GM21423 (cell line): Measurements from ENCODE around the gene RTCA.
A peak's percentile ranks its signal among the peaks of the same experiment; 100 is the strongest.
"Not testable (repeated sequence)": the region's sequence is repeated elsewhere in the genome, so short reads cannot be mapped to it uniquely, and the experiment has no call there.

Experiments
- ATAC-seq: cut with Tn5 transposase; IDR thresholded peaks from one replicate; pipeline ENCODE4 v1.9.1; 2021; ENCODE audit warnings: mild to moderate bottlenecking, moderate library complexity; ENCODE audit not compliant: unreplicated experiment

Gene RTCA

GRCh38 chr1:100258427-100258826 is 7.6 kb upstream of the RTCA start:
- not testable (repeated sequence) for ATAC-seq

DNA sequence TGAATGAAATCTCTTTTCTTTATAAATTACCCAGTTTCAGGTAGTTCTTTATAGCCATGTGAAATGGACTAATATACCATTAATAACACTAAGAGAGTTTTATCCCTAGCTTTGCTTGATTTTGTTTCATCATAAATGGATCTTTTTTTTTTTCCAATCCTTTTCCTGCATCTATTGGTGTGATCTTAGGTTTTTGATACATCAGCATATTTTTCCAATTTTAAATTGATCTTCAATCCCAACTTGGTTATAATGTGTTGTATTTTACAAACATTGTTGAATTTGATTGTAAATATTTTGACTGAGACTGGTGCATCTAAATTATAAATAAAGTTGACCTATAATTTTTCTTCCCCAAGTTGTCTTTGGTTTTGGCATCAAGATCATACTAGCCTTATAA is 4.3 kb upstream of the RTCA start:
- ATAC-seq, result no peak

DNA sequence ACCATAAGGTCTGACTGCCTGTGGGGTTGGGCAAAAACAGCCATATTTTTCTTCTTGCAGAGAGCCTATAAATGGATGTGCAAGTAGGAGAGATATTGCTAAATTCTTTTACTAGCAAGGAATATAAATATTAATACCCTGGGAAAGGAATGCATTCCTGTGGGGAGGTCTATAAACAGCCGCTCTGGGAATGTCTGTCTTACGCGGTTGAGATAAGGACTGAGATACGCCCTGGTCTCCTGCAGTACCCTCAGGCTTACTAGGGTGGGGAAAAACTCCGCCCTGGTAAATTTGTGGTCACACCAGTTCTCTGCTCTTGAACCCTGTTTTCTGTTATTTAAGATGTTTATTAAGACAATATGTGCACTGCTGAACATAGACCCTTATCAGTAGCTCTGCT is 1.9 kb upstream of the RTCA start:
- not testable (repeated sequence) for ATAC-seq

- ATAC-seq, result peak; percentile 25
These were observed 470 bp upstream of the RTCA start for GRCh38 chr1:100265562-100265930.

DNA sequence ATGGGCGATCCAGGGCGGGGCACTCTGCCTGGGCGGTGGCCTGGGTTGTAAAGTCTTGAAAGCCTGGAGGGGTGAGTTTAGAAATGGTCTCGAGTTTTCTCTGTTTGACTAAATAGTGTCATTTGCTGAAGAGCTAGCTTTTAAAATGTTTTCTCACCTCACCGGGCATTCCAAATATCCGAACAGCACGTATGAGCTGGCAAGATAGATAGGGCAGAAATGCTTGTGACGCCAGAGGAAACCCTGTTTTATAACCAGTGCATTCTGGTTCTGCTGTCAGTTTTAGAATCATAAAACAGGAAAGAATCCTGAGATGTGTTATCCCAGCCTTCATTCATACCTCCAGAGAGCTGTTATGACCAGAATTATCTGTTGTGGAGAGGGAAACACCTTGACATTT is 725 bp downstream of the RTCA start:
- ATAC-seq, result peak; percentile 17

- ATAC-seq, result no peak
These were observed 1.3 kb downstream of the RTCA start for GRCh38 chr1:100267284-100267683.

DNA sequence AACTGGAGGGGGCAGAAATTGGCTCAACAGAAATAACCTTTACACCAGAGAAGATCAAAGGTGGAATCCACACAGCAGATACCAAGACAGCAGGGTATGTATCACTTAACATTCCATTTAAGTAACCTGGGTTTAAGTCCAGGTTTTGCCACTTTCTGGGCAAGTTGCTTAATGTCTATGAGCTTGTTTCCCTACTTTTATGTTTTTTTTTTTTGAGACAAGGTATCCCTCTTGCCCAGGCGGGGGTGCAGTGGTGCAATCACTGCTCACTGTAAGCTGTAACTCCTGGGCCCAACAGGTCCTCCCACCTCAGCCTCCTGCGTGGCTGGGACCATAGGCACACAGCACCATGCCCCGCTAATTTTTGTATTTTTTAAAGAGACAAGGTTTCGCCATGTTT is 2.2 kb downstream of the RTCA start:
- ATAC-seq, result no peak

GRCh38 chr1:100277866-100278265 is 11.8 kb downstream of the RTCA start:
- no peak for ATAC-seq

DNA sequence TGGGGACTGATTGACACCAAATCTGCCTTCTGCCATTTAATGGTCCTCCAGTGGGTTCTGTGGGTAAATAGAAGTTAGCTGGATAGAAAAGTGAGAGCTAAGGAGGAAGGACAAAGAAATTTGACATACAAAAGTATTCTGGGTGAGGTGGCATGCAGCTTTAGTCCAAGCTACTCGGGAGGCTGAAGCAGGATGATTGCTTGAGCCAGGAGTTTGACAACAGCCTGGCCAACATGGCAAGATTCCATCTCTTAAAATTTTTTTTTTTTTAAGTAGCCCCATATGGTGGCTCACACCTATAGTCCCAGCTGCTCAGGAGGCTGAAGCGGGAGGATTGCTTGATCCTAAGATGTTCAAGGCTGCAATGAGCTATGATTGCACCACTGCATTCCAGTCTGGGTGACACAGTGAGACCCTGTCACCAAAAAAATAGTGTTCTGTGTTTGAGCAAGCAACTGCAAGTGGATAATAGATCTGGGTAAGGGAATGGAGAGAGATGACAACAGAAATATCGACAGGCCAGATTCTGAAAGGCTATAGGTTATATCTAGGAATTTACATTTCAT is 13.4 kb downstream of the RTCA start:
- ATAC-seq, result no peak

- no peak for ATAC-seq
These were observed 14.1 kb downstream of the RTCA start for GRCh38 chr1:100279954-100280682.

DNA sequence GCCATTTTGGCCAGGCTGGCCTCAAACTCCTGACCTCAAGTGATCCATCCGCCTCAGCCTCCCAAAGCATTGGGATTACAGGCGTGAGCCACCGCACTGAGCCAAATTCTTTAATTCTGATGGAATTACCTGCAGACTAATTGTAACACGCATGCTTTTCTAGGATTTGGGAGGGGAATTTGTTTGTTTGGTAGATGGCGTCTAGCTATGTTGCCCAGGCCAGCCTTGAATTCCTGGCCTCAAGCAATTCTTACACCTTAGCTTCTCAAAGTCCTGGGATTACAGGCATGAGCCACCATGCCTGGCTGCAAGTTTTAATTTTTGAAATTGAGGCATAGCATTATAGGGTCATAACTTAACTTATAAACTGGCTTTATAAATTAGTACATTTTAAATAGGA is 18.6 kb downstream of the RTCA start:
- no peak for ATAC-seq

DNA sequence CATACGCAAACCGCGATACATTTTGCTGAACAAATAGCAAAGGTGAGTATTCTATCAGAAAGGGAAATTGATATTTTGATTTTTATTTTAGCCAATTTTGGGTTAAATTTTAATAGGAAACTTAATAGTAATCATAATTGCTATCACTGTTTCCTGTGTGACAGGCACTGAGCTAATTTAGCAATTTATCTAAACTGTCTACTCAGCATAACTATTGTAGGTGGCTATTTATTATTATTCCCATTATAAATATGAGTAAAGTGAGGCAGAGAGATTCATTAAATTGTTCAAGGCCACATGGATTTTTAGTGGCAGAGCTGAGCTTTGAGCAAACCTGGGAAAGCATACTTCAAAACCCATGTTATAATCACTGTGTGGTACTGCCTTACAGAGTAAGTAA is 21.1 kb downstream of the RTCA start:
- no peak for ATAC-seq

DNA sequence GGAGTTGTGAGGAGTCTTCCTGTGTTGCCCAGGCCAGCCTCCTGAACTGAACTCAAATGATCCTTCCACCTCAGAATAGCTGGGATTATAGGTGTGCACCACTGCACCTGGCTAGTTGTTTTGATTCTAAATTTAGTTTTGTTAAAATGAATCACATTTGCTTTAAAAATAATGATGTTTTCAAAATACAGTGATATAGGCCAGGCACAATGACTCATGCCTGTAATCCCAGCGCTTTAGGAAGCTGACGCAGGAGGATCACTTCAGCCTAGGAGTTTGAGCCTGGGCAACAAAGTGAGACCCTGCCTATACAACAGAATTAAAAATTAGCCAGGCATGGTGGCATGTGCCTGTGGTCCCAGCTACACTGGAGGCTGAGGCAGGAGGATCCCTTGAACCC is 24.3 kb downstream of the RTCA start:
- ATAC-seq, result no peak

GRCh38 chr1:100292711-100293110 is 26.7 kb downstream of the RTCA start:
- no peak for ATAC-seq

- no peak for ATAC-seq
These were observed 30.1 kb downstream of the RTCA start for GRCh38 chr1:100296140-100296539.

DNA sequence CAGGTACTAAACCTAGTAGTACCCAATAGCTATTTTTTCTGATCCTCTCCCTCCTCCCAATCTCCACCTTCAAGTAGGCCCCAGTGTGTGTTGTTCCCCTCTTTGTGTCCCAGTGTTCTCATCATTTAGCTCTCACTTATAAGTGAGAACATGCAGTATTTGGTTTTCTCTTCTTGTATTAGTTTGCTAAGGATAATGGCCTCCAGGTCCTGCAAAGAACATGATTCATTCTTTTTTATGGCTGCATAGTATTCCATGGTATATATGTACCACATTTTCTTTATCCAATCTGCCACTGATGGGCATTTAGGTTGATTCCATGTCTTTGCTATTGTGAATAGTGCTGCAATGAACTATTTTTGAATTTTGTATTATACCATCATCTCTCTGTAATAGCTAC is 31.0 kb downstream of the RTCA start:
- ATAC-seq, result not testable (repeated sequence)

DNA sequence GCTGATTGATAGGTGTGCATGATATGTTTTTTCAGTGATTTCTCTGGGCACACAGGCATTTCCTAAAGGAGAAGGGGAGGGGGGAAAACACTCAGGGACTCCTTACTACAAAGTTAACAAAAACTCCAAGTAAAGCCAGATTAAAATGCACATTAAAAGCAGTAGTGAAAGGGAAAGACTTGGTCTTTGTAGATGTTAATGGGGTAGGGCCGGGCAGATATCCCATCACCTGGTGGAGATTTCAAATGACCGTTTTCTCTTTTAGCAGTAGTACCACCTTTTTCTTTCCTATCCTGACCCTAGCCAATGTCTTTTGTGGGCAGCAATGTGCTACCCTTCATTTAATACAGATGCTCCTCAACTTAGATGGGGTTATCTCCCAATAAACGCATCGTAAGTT is 32.5 kb downstream of the RTCA start:
- ATAC-seq, result no peak

- no peak for ATAC-seq
These were observed 33.7 kb downstream of the RTCA start for GRCh38 chr1:100299521-100300222.

DNA sequence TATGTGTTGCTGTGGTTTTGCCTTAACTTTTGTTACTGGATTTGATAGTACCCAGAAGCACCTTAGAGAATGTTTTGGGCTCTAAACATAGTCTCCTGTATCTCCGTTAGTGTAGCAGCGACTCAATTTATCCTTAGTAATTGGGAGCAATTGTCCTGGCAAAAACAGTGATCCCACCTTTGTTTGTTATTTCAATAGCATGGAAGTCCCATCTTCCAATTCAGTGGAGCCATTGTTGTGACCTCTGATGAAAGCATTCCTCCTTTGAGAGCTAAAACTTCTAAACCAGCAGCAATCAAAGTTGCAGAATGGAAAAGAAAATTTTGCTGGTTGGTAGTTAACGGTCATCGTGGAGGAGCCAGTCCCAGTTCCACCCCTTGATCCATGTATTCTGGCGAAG is 34.7 kb downstream of the RTCA start:
- no peak for ATAC-seq

DNA sequence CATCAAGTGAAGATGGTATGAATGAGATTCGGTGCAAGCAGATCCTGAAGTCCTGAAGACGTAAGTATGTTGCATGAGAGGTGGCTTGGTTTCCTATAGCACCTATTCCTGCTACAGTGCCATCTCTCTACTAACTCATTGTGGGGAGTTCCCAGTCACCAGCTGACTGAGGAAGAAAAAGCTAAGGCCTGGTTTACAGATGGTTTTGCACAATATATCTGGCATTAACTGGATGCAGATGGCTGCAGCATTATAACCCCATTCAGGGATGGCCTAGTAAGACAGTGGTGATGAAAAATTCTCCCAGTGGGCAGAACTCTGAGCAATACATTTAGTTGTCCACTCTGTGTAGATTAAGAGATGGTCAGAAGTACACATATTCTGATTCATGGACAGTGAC is 36.7 kb downstream of the RTCA start:
- no peak for ATAC-seq

DNA sequence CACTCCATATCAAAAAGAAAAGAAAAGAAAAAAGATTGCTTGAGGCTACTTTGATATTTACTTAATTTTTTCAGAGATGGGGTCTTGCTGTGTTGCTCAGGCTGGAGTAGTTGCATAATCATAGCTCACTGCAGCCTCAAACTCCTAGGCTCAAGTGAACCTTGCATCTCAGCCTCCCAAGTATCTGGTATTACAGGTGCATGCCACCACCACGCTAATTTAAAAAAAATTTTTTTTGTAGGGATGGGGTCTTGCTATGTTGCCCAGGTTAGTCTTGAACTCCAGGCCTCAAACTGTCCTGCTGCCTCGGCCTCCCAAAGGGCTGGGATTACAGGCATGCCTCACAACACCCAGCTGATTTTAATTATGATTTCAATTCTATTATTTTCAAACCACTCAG is 38.2 kb downstream of the RTCA start:
- ATAC-seq, result no peak

DNA sequence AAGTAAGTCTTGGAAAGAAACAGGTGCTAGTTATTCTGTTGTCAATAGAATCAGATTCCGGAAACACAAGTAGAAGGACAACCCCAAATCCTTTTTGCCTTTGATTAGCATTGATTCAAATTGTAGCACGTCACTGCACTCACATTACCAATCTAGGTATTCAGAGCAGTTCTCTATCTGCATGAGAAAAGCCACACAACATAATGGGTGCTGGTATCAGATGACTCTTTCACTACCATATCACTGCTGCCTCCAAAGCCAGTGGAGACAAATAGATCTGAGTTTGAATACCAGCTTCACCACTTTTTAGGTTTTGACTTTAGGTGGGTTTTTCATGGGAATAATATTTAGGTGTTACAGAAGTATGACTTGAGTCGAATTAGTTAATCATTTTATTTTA is 38.9 kb downstream of the RTCA start:
- no peak for ATAC-seq
